ENCODE measurements around the gene TFAP2E.

Gene TFAP2E

GRCh38 chr1:35587736-35588135 is 14.6 kb downstream of the TFAP2E start:
- no peak overlapping the region for H3K27ac ChIP-seq
- TF ChIP-seq ZFX (IDR thresholded peaks at IDR 0.05; ENCODE audit: borderline replicate concordance) (no peak), CTCF (IDR thresholded peaks at IDR 0.05) (no peak)

- no peak overlapping the region for H3K27ac ChIP-seq
- no peak for TF ChIP-seq ZFX (IDR thresholded peaks at IDR 0.05; ENCODE audit: borderline replicate concordance)
- TF ChIP-seq CTCF (IDR thresholded peaks at IDR 0.05): no peak
Observed at GRCh38 chr1:35588197-35588910, 15.2 kb downstream of the TFAP2E start.

GRCh38 chr1:35589516-35590427 is 16.7 kb downstream of the TFAP2E start:
- H3K27ac ChIP-seq: no peak overlapping the region
- TF ChIP-seq CTCF (IDR thresholded peaks at IDR 0.05): no peak
- TF ChIP-seq ZFX (IDR thresholded peaks at IDR 0.05; ENCODE audit: borderline replicate concordance): no peak

GRCh38 chr1:35590476-35591040 is 17.4 kb downstream of the TFAP2E start:
- no peak overlapping the region for H3K27ac ChIP-seq
- TF ChIP-seq ZFX (IDR thresholded peaks at IDR 0.05; ENCODE audit: borderline replicate concordance) (no peak), CTCF (IDR thresholded peaks at IDR 0.05) (no peak)

- H3K27ac ChIP-seq: no peak overlapping the region
- TF ChIP-seq CTCF (IDR thresholded peaks at IDR 0.05) (no peak), ZFX (IDR thresholded peaks at IDR 0.05; ENCODE audit: borderline replicate concordance) (no peak)
Observed at GRCh38 chr1:35591211-35591610, 18.1 kb downstream of the TFAP2E start.

GRCh38 chr1:35592991-35593769 is 20.1 kb downstream of the TFAP2E start:
- TF ChIP-seq CTCF (IDR thresholded peaks at IDR 0.05): no peak
- no peak for TF ChIP-seq ZFX (IDR thresholded peaks at IDR 0.05; ENCODE audit: borderline replicate concordance)
- H3K27ac ChIP-seq: no peak overlapping the region

Data from 22Rv1 (cell line).